Keratinocyte (primary cell): ENCODE measurements around the gene RGL4. TPM values are rescaled to one million over a fixed set of nuclear protein-coding genes. Genes with fewer than 3 reads are reported as not detected.

ENCODE experiments used
- DNase-seq: peaks from one replicate; pipeline ENCODE4 v3.0.0-alpha.2; 2011; ENCODE audit warnings: low read depth, missing footprints, low spot score
- FAIRE-seq: peaks from 2 replicates; lab custom pipeline; 2011; peaks lifted over from hg19 to GRCh38; lab: Jason Lieb, UNC
- H2AFZ ChIP-seq: 2 replicates; pipeline ENCODE4 v1.6.0; 2012; ENCODE audit warnings: low read length, control low read depth, inconsistent platforms; ENCODE audit not compliant: control insufficient read depth
- H3K27ac ChIP-seq: 2 replicates; pipeline ENCODE4 v1.5.1; 2011; ENCODE audit warnings: low read length; ENCODE audit not compliant: control insufficient read depth, insufficient read depth
- H3K27me3 ChIP-seq: 3 replicates; pipeline ENCODE4 v1.6.0; 2011; ENCODE audit warnings: low read length; ENCODE audit not compliant: control insufficient read depth, insufficient read depth; ENCODE audit errors: extremely low read depth
- H3K36me3 ChIP-seq, 2 experiments: 2 replicates in 1 of 2; 3 replicates in 1 of 2; pipeline ENCODE4 v1.5.1; 2011; ENCODE audit warnings: low read length in 2 of 2, mild to moderate bottlenecking in 1 of 2; ENCODE audit not compliant: control insufficient read depth in 2 of 2, insufficient read depth in 2 of 2; ENCODE audit errors: extremely low read depth in 1 of 2
- H3K4me1 ChIP-seq: 3 replicates; pipeline ENCODE4 v1.5.1; 2011; ENCODE audit warnings: low read length; ENCODE audit not compliant: control insufficient read depth, insufficient read depth; ENCODE audit errors: extremely low read depth
- H3K4me2 ChIP-seq: 3 replicates; pipeline ENCODE4 v1.6.0; 2011; ENCODE audit warnings: low read depth, low read length; ENCODE audit not compliant: control insufficient read depth, insufficient read depth; ENCODE audit errors: extremely low read depth
- H3K4me3 ChIP-seq, 3 experiments: fragments of 200-600 bp in 1 of 3; sonication (generic) in 1 of 3; 2 replicates in 2 of 3; 3 replicates in 1 of 3; pipeline ENCODE4 v1.5.1; 2011 to 2016; ENCODE audit warnings: low read length in 3 of 3, mild to moderate bottlenecking in 3 of 3, control low read depth in 2 of 3, inconsistent platforms in 1 of 3, low read depth in 1 of 3, mixed read lengths in 1 of 3, mixed run types in 1 of 3, moderate library complexity in 1 of 3; ENCODE audit not compliant: control insufficient read depth in 2 of 3, insufficient read depth in 2 of 3; ENCODE audit errors: extremely low read depth in 1 of 3
- H3K79me2 ChIP-seq: 2 replicates; pipeline ENCODE4 v1.6.0; 2012; ENCODE audit warnings: low read length; ENCODE audit not compliant: control insufficient read depth, insufficient read depth
- H3K9ac ChIP-seq: 3 replicates; pipeline ENCODE4 v1.6.0; 2011; ENCODE audit warnings: low read length; ENCODE audit not compliant: control insufficient read depth, insufficient read depth; ENCODE audit errors: extremely low read depth
- H3K9me1 ChIP-seq: 3 replicates; pipeline ENCODE4 v1.6.0; 2011; ENCODE audit warnings: low read length; ENCODE audit not compliant: control insufficient read depth, insufficient read depth; ENCODE audit errors: extremely low read depth
- H3K9me3 ChIP-seq: 2 replicates; pipeline ENCODE4 v1.5.1; 2012; ENCODE audit warnings: low read depth, low read length; ENCODE audit not compliant: control insufficient read depth
- H4K20me1 ChIP-seq: 3 replicates; pipeline ENCODE4 v1.6.0; 2011; ENCODE audit warnings: low read length; ENCODE audit not compliant: control insufficient read depth, insufficient read depth; ENCODE audit errors: extremely low read depth
- EZH2 ChIP-seq: IDR thresholded peaks from one replicate; pipeline ENCODE4 v1.6.1; 2012; ENCODE audit warnings: inconsistent platforms, mild to moderate bottlenecking, low read length, moderate library complexity
- dilution Hi-C: fragments of 300-500 bp; cut with MboI; formaldehyde crosslinking; loops from one replicate; pipeline ENCODE4 v1.7.0; 2020; ENCODE audit warnings: low sequenced_read_pairs; ENCODE audit not compliant: extremely low pct_ligation_motif_present
- polyA plus RNA-seq, 5 experiments: library from polyadenylated mRNA; depleted of rRNA in 3 of 5; stranded (reverse) in 3 of 5; stranded (forward) in 1 of 5; unstranded in 1 of 5; fragments of >200 nt; gene quantifications; 1 replicate in 1 of 5; 2 replicates in 3 of 5; 3 replicates in 1 of 5; pipeline versions ENCODE4 v1.2.1 to v1.2.3, GENCODE V29; 2011 to 2012; ENCODE audit warnings: missing spikeins in 2 of 5, low read depth in 1 of 5, low replicate concordance in 1 of 5
- TF ChIP-seq, protein P1 (sequence below), 3 experiments: IDR thresholded peaks in 1 of 3; conservative IDR thresholded peaks in 1 of 3; optimal IDR thresholded peaks in 1 of 3; 2 replicates in 2 of 3; 3 replicates in 1 of 3; pipeline versions ENCODE3 to v1.5.1; 2011; ENCODE audit warnings: low read length in 3 of 3, mild to moderate bottlenecking in 3 of 3, moderate library complexity in 2 of 3, control low read depth in 1 of 3, inconsistent platforms in 1 of 3; ENCODE audit not compliant: insufficient read depth in 2 of 3; ENCODE audit errors: extremely low read depth in 1 of 3

RGL4 gene
- polyA plus RNA-seq, 1 donor (not counting 4 experiments of a cell fraction or from before 2014, with no cell fraction given): not detected

GRCh38 chr22:23695141-23695540, 4.3 kb downstream of the RGL4 start:
- H3K79me2 ChIP-seq: no peaks in the 10 kb centered on the region
- H3K27me3 ChIP-seq: no peaks in the 10 kb centered on the region
- no peak overlapping the region for H3K4me3 ChIP-seq
- H3K36me3 ChIP-seq: peaks cover 18 to 19% of the 10 kb centered on the region in 2 experiments
- no peaks in the 10 kb centered on the region for H4K20me1 ChIP-seq
- no peaks in the 10 kb centered on the region for H3K9me3 ChIP-seq
- no peak overlapping the region for H2AFZ ChIP-seq
- H3K27ac ChIP-seq: no peak overlapping the region
- no peaks in the 10 kb centered on the region for H3K4me1 ChIP-seq
- no peak for DNase-seq
- TF ChIP-seq, protein P1, sequence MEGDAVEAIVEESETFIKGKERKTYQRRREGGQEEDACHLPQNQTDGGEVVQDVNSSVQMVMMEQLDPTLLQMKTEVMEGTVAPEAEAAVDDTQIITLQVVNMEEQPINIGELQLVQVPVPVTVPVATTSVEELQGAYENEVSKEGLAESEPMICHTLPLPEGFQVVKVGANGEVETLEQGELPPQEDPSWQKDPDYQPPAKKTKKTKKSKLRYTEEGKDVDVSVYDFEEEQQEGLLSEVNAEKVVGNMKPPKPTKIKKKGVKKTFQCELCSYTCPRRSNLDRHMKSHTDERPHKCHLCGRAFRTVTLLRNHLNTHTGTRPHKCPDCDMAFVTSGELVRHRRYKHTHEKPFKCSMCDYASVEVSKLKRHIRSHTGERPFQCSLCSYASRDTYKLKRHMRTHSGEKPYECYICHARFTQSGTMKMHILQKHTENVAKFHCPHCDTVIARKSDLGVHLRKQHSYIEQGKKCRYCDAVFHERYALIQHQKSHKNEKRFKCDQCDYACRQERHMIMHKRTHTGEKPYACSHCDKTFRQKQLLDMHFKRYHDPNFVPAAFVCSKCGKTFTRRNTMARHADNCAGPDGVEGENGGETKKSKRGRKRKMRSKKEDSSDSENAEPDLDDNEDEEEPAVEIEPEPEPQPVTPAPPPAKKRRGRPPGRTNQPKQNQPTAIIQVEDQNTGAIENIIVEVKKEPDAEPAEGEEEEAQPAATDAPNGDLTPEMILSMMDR (optimal IDR thresholded peaks at IDR 0.05 in 1 of 3, IDR thresholded peaks at IDR 0.05 in 1 of 3, conservative IDR thresholded peaks at IDR 0.05 in 1 of 3; ENCODE audit: extremely low read depth in 1 of 3, insufficient read depth in 2 of 3, low read length in 3 of 3): no peak
- H3K4me2 ChIP-seq: no peak overlapping the region
- H3K9ac ChIP-seq: no peak overlapping the region
- H3K9me1 ChIP-seq: no peaks in the 10 kb centered on the region
- dilution Hi-C loops: no loop called here
- no peak for FAIRE-seq

GRCh38 chr22:23695571-23696325, 4.9 kb downstream of the RGL4 start:
- FAIRE-seq: no peak
- Histone ChIP-seq H3K4me2 (no peak overlapping the region), H2AFZ (no peak overlapping the region), H3K9me3 (no peaks in the 10 kb centered on the region), H3K36me3 (peaks cover 18 to 20% of the 10 kb centered on the region in 2 experiments), H3K9me1 (no peaks in the 10 kb centered on the region), H3K9ac (no peak overlapping the region), H3K4me1 (no peaks in the 10 kb centered on the region), H4K20me1 (no peaks in the 10 kb centered on the region), H3K27me3 (no peaks in the 10 kb centered on the region), H3K4me3 (no peak overlapping the region), H3K27ac (no peak overlapping the region), H3K79me2 (no peaks in the 10 kb centered on the region)
- no peak for DNase-seq
- dilution Hi-C loops: no loop called here
- TF ChIP-seq, protein P1 (optimal IDR thresholded peaks at IDR 0.05 in 1 of 3, IDR thresholded peaks at IDR 0.05 in 1 of 3, conservative IDR thresholded peaks at IDR 0.05 in 1 of 3; ENCODE audit: extremely low read depth in 1 of 3, insufficient read depth in 2 of 3, low read length in 3 of 3): no peak
- no peak for TF ChIP-seq EZH2
